Cardiac septum (tissue), 1 donor: Measurements from ENCODE around the gene MAPK8. TPM values are rescaled to one million over a fixed set of nuclear protein-coding genes. Genes with fewer than 3 reads are reported as not detected.

Source experiments
- DNase-seq: peaks from one replicate; pipeline ENCODE4 v3.0.0-alpha.2; 2020; ENCODE audit warnings: low spot score
- intact Hi-C: fragments of 100-400 bp; cut with DNase I; formaldehyde crosslinking; loops from one replicate; pipeline ENCODE4 v1.14.0; 2022
- total RNA-seq: library from RNA; stranded (reverse); fragmentation: NEBNext Ultra II Directional; extraction: Animal tissue kit (Norgen Biotek cat#: 25700); gene quantifications from one replicate; pipeline ENCODE4 v1.2.1, GENCODE V29; 2021
- donor health status: DM: no; HTN: no; CAD: no.

The MAPK8 gene
- total RNA-seq, 1 donor from 2014 or later, result 34.1 TPM

DNA sequence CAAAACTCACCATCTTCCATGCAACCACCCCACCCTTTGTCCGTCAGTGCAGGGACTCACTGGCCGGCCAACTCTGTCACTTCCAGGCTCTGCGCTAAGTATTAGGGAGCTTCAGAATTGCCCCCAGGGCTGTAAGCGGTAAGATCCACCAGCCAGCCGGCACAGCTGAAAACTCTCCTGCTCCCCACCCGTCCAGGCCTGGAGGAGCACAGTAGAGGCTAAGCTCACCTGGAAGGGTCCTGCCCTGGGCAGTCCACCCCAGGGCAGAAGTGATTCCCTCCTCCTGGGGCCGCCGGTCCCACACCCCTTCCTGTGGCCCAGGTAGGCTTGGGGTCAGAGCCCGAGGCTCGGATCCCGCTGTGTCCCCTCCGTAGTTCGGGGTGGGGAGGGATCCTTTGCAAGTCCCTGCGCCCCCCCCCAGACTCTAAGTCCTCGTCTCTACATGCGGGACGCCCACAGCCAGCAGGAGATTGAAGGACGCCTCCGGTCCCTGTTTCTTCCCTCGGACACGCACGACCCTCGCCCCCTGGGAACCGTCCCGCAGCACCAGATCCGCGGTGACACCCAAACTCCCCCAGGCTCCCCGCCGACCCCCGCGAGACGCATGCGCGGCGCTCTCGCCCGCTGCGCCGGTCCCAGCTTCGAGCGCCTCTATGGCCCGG, 159.5 kb downstream of the MAPK8 start:
- intact Hi-C loops, result loop anchor here (5.0 kb wide), 1 partner anchor 56 kb away; no protein-coding TSS in a partner anchor
- DNase-seq, result peak; percentile 69

DNA sequence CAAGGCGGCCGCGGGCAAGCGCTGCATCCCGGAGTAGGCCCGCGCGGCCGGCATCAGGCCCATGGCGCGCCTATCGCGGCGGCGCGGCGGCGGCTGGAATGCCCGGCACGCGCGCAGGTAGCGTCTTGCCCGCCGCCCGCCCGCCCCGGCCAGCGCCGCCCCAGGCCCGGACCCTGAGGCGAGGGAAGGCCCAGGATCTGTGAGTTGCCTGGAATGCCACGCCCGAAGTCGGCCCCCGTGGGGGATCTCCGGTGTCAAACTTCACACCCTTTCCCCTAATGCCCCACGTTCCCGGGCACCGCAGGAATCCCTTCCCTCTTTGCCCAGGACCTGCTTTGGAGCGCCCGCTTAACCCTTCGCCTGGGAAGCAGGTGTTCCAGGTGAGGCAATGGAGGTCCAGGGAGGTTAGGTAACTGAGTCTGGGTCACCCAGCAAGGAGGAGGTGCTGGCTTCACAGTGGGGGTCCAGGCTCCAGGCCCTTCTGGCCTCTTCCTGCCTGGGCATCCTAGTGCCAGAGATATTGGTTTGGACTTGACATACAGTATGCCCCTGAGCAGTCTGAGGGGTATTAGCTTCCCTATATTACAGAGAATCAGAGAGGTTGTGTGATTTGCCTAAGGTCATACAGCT, 160.2 kb downstream of the MAPK8 start:
- intact Hi-C loops, result loop anchor here (5.0 kb wide), 1 partner anchor 56 kb away; no protein-coding TSS in a partner anchor
- peak; percentile 47 for DNase-seq

DNA sequence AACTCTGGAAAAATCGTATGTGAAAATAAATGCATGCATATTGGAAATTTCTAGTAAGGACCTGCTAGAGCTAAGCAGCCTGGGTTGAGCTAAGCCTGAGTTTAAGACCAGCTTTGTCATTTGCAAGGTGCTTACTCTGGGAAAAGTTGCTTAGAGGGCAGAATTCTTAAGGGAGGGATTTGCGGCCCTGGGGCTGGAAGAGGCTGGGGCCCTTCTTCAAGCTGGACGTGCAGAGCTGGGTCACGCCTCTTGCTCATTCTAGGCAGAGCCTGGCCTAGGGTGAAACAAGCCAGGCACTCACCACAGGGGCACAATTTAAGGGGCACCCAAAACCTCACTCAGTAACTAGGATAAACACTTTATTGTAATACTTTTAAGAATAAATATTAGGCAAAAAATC, 161.2 kb downstream of the MAPK8 start:
- peak; percentile 51 for DNase-seq
- intact Hi-C loops, result loop anchor here (5.0 kb wide), 1 partner anchor 55 kb away; no protein-coding TSS in a partner anchor

DNA sequence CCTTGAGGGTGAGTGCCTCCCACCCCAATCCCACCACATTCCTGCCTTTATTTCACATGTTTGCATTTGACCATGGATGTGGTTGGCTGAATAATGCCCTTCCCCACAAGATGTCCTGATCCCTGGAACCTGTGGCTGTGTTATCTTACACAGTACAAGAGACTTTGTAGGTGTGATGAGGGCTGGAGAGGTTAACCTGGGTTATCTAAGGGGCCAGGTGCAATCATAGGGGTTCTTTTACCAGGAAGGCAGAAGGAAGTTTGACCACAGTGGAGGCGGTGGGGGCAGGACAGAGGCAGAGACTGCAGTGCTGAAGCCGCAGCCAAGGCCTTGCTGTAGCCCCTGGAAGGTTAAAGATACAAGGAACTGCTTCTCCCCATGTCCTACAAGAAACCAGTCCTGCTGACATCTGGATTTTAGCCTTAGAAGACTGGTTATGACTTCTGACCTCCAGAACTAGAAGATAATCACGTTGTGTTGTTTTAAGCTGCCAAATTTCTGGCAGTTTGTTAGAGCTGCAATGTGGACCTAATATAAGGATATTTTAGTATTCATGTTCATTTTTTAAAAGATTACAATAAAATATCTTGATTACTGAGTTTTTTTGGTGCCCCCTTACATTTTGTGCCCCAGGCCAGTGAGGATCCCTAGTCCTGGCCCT, 161.8 kb downstream of the MAPK8 start:
- DNase-seq, result peak; percentile 57
- intact Hi-C loops, result loop anchor here (5.0 kb wide), 1 partner anchor 54 kb away; no protein-coding TSS in a partner anchor

DNA sequence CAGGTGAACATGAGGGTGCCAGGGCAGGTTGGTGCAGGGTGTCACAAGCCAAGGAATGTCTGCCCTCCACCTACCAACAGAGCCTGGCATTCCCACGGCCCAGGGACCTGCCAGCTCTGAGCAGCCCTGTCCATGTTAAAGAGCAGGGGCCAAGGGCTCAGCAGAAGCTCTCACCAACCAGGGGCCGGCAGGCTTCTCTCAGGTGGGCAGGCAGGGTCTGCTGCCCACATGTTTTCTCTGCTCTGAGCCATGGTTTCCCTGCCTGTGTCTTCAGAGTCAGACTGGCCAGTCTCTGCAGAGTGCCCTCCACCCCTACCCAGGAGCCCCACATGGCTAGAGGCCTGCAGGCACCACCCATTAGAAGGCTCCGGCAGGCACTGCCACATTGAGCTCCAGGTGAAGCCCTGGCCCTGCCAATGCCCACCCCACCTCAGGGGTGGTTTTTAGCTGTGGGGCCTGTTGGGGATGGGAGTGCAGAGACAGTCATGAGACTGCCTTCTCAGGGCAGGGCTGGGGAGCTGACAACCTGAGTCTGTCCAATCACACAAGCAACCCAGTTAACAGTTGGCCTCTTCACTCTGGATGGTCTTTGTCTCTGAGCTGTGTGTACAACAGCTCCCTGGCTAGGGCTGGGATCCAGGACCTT, 162.5 kb downstream of the MAPK8 start:
- DNase-seq, result peak; percentile 44
- intact Hi-C loops, result loop anchor here (5.0 kb wide), 1 partner anchor 53 kb away; no protein-coding TSS in a partner anchor

DNA sequence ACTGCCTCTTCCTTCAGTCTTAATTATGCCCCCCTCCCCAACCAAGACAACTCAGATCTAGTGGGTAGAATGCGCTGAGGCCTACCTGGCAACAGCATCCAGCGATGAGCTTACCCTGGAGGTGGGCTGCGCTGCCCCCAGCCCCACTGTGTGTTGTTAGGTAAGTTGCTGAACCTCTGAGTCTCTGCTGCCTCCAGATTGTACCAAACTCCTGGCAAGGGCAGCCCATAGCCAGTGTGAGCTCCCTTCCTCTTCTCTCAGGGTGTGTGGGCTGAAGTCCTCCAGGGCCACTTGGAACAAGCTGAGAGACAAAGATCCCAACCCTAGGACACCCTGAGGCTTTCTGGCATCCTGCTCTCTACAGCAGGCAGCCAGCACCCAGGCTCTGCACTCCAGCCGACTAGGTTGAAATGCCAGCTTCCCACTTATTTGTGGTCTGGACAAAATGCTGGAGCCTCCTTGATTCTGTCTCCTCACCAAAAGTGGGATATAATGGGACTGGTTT, 163.1 kb downstream of the MAPK8 start:
- intact Hi-C loops, result loop anchor here (5.0 kb wide), 1 partner anchor 53 kb away; no protein-coding TSS in a partner anchor
- DNase-seq, result peak; percentile 68

DNA sequence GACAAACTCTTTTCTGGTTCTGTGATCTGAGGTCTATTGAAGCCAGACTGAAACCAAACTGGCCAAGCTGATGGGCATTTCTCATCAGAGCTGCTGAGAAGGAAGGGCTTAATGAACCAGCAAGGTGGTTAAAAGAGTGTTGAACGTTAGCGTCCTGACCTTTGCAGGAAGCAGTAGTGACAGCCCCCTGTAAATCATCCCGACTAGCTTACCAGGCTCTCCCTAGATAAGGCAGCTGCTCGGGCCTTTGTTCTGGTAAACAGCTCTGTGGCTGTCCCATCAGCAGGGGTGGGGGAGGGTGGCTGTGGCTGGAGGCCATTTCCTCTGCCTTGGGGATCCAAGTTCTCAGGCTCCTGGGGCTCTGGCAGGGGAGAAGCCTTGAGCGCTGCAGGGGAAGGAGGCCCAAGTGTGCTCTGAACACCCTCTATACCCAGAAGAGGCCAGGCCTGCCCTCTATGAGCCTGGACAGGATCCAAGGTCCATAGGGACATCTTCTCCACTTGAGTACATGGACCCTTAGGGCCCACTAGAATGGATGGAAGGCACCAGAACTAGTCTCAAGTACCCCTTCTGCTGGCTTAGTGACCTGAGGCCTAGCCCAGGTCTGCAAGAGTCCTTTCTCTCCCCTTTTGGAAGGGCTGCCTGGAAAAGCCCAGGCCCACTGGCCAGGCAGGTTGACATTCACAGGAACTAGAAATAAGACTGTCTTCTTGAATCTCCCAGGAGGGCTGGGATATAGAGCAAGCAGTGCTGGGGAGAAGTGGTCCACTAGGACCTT, 163.8 kb downstream of the MAPK8 start:
- intact Hi-C loops, result no loop called here
- peak; percentile 74 for DNase-seq

DNA sequence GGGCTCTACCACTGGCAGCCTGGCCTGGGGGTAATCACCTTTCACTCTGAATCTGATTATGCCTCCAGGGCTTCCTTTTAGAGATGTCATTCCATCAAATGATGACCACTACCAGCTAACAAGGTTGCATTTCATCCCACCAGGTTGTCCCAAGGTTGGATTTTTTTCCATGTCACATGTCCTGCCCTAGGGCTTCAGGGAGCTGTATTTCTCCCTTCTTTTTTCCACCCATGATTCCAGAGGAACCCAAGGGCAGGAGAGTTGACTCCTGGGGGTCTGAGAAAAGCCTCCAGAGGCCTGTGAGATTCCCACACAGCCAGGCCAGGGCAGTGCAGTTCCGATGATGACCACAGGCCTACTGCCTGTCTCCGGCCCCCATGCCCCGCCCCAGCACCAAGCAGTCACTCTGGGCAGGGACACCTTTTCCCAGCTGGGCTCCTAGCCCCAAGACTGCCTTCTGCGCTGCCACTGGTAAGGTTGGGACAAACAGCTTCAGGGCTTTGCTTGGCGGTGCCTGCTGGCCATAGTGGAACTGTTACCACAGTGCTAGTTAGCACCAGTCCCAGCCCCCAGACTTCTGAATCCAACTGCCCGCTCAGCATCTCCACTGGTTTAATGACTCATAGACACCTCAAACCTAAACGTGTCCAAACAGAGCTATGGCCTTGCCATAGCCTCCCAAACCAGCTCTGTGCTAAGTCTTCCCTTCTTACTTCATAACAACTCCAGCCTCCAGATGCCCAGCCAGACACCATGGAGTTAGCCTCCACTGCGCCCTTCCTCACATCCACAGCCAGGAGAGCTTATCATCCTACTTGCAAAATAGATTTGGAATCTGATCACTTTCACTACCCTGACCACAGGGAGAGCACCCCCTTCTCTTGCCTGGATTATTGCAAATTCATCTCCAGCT, 164.7 kb downstream of the MAPK8 start:
- intact Hi-C loops, result no loop called here
- DNase-seq, result peak; percentile 50

DNA sequence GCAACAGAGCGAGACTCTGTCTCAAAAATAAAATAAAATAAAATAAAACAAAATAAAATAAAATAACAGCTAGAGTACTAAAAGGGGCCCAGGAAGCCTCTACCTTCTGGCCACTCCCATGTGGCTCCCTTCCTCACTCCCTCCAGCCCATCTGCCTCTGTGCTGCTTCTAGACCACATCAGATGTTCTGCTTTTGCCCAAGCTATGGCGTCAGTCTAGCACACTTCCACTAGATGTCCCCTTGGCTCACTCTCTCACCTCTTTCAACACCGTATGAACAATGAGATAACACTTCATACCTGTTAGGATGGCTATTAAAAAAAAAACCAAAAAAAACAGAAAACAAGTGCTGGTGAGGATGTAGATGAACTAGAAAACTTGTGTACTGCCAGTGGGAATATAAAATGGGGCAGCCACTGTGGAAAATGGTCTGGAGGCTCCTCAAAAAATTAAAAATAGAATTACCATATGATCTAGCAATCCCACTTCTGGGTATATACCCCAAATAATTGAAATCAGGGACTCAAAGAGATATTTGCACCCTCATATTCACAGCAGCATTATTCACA, 166.1 kb downstream of the MAPK8 start:
- DNase-seq, result no peak
- intact Hi-C loops, result no loop called here

DNA sequence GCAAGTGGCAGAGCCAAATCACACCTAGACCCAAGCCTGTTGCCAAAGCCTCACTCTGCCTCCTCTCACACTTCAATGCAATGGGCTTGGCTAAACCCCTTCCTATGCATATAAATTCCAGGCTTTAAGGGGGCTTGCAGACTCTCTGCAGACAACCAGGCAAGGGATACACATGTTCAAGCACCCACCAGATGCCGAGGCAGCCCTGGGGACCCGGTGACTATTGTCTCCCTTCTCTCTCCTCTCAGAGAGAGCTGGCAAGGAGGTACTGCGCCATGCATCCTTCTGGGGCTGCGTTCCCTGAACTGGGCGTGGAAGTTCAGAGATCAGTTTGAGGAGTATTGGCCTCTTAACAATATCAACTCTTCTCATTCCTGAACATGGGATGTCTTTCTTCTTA, 167.2 kb downstream of the MAPK8 start:
- DNase-seq, result no peak
- intact Hi-C loops, result no loop called here

DNA sequence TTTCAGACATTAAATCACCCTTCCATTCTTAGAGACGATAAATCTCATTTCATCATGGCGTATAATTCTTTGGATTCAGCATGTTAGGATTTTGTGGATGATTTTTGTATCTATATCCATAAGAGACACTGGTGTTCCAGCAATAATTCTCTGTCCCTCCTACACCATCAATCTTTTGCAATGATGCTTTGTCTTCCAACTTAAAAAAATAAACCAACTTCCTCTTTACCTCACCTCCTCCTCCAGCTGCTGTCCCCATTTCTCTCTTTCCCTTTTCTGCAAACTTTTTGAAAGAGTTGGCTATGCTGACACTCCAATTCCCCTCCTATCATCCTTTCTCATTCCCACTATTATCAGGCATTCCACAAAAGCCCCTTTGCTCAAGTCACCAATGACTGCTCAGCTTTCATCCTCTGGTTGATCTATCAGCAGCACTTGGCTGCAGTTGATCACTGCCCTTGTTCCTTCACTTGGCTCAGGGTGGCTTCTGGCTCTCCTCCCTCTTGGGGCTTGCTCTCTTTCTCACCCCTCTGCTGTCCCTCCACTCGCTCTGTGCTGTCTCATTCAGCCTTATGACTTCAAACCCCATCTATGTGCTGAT, 168.4 kb downstream of the MAPK8 start:
- intact Hi-C loops, result no loop called here
- no peak for DNase-seq

DNA sequence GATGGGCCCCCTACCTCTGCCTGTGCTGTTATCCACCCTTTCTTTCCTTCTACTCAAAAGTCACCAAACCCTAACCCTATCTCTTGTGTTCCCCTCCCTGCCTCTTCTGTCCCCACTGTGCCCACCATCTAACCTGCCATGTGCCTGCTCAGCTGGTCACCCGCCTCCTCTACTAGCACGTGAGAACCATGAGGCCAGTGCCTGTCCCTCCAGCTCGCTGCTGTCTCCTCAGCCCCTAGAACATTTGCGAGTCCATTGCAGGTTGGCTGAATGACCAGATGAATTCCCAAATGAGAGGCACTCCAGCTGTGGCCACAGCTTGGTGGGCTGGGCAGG, 169.4 kb downstream of the MAPK8 start:
- intact Hi-C loops, result no loop called here
- peak; percentile 39 for DNase-seq

DNA sequence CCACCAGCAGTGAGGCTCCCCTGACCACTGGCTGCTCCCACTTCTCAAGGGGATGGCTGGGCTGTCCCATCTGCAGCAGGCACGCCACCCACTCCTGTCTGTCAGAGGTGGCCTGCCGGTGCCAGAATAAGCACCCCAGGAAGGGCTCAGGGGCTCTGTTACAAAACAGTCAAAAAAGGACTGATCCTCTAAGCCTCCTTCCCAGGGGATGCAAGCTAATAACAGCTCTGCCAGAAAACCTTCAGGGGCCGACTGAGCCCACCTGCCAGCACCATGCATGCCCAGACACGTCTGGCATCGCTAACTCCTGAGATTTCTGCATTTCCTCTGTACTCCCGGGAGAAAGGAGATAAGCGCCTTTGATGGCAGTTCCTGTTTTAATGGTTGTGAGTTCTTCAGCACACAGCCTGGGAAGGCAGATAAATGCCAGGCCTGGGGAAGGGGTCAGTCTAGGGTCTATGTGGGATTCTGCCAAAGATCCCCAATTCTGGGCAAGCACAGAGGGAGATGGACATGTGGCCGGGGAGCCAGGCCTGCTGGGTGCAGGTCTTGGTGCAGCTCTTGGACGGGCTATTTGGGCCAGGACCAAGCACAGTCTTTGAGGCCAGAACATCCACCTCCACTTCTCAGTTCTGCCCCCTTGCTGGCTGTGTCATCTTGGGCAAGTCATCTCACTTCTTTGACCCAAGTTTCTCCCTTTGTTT, 170.0 kb downstream of the MAPK8 start:
- peak; percentile 43 for DNase-seq
- intact Hi-C loops, result no loop called here

DNA sequence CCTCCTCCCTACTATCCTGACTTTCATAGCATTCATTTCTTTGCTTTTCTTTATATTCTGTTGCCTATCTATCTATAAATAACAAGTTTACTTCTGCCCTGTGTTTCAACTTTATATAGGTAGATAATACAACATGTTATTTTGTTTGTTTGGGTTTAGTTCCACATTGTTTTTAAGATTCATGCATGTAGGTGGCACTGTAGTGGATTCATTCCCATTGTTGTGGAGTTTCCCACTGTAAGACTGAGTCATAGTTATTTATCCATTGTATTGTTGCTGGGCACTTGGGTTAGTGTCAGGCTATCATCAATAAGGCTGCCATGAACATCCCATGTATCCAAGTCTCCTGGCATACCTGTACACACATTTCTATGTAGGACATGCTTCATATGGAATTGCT, 170.7 kb downstream of the MAPK8 start:
- no peak for DNase-seq
- intact Hi-C loops, result no loop called here

DNA sequence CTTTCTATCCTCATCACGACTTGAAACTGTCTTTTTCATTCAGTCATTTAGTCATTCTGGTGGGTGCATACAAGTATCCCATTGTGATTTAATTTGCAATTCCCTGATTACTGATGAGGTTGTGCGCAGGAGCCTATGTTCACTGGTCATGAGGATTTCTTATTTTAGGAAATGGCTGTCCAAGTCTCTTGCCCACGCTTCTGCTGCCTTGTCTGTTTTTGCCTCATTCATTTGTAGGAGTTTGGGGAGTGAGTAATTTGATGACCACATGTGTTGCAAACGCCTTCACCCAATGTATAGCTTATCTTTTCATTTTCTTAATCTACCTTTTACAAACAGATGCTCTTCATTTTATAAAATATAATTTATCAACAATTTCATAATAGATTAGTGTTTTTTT, 171.1 kb downstream of the MAPK8 start:
- intact Hi-C loops, result no loop called here

DNA sequence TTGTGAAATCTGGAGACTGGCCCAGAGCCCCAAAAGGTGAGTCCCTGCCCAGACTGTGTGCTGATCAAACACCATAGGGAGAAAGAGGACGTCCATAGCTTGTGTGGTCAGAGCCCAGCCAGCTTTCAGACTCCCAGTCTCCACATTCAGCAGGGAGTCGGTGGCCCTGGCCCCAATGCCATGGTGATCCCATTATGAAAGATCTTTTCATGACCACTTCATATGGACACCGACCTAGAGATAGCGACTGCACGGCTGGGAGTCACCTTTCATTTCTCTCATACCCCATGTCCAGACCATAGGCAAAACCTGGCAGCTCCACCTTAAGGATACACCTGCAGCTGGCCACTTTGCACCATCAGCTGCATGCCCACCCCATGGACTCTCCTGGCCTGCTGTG, 172.0 kb downstream of the MAPK8 start:
- intact Hi-C loops, result no loop called here
- DNase-seq, result no peak

More for the DNA sequence above, 171.1 kb downstream of the MAPK8 start:
- no peak for DNase-seq
